ENCODE data around the gene BGLAP.

The BGLAP gene

DNA sequence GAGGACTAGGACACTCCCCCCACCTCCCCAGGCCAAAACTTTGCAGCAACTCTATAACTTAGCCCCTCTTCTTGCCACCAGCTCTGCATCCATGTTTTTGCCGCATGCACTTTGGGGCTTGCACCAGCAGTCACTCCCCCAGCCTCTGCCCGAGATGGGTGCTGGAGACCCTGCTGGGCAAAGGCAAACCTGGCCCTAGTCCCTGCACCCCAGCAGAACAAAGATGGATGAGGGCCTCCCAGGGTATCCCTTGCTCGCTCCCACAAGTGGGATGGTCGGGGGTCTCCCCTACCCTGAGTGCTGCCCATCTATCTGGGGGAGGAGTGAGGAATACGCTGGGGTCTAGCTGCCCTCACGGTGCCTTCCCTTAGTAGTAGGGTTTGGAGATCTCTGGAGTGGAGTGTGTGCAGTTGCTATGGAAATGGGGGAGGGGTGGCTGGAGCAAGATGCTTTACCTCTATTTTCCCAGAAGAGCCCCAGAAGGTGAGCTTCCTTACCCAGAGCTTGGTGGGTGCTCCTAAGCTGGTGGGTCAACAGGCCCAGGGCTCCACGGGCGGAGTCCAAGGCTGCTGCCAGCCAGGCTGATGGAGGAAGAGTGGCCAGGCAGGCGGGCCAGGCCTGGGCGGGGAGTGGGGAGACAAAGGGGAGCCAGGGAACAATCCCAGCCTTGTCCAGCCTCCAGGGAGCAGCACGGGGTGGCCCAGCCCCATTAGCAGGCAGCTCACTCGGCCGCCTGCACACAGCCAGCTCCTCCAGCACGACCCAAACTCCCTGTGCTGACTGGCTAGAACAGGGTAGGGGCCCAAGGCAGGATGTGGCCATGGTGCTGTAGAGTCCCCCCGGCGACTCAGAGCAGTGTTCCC, 5.7 kb downstream of the BGLAP start, which contains the start of gene PAQR6:
Gene PAQR6 (minus strand): TSS at position 597 of the 863 bp plus-strand sequence. CDS start 1,325 bp downstream, outside the sequence.
- Histone ChIP-seq H4K20me1 (ENCODE audit: insufficient read depth, low read length) (peaks cover 4% of the 10 kb centered on the region; the same call in 1 of the 2 replicates), H3K27ac (ENCODE audit: low read length) (no peak within 1 kb of the TSS), H3K4me2 (ENCODE audit: low read length) (no peak within 1 kb of the TSS), H2AFZ (ENCODE audit: low read depth, low read length) (no peak within 1 kb of the TSS), H3K36me3 (replicated peaks; ENCODE audit: low read depth, low read length) (peaks cover 22% of the 10 kb centered on the region), H3K9ac (ENCODE audit: low read length) (no peak within 1 kb of the TSS), H3K4me1 (ENCODE audit: low read length) (no peaks in the 10 kb centered on the region), H3K9me3 (ENCODE audit: insufficient read depth, low read length) (no peaks in the 10 kb centered on the region), H3K79me2 (ENCODE audit: low read length) (no peaks in the 10 kb centered on the region), H3K27me3 (ENCODE audit: low read depth, low read length) (no peaks in the 10 kb centered on the region), H3K4me3 (ENCODE audit: low read length) (no peak within 1 kb of the TSS)
- TF ChIP-seq EZH2phosphoT487 (IDR thresholded peaks at IDR 0.05; ENCODE audit: low read depth): no peak
- TF ChIP-seq, protein P1, sequence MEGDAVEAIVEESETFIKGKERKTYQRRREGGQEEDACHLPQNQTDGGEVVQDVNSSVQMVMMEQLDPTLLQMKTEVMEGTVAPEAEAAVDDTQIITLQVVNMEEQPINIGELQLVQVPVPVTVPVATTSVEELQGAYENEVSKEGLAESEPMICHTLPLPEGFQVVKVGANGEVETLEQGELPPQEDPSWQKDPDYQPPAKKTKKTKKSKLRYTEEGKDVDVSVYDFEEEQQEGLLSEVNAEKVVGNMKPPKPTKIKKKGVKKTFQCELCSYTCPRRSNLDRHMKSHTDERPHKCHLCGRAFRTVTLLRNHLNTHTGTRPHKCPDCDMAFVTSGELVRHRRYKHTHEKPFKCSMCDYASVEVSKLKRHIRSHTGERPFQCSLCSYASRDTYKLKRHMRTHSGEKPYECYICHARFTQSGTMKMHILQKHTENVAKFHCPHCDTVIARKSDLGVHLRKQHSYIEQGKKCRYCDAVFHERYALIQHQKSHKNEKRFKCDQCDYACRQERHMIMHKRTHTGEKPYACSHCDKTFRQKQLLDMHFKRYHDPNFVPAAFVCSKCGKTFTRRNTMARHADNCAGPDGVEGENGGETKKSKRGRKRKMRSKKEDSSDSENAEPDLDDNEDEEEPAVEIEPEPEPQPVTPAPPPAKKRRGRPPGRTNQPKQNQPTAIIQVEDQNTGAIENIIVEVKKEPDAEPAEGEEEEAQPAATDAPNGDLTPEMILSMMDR (IDR thresholded peaks at IDR 0.05; ENCODE audit: low read depth, low read length): no peak

DNA sequence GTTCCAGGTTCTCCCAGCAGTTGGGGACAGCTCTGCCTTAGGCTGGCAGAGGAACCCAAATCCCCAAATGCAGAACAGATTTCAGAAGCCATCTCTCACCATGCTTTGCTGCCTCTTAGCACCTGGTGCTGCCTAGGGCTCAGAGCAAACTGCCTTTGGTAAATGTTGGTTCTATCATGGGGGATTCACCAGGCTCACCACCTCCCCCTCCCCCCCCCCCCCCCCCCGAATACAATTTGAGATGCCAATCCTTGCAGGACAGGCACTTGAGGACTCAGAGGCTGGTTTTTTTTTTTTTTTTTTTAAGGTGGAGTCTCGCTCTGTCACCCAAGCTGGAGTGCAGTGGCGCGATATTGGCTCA, 6.3 kb downstream of the BGLAP start:
- H3K79me2 ChIP-seq (ENCODE audit: low read length): no peaks in the 10 kb centered on the region
- H3K36me3 ChIP-seq (replicated peaks; ENCODE audit: low read depth, low read length): peaks cover 28% of the 10 kb centered on the region
- no peaks in the 10 kb centered on the region for H3K27me3 ChIP-seq (ENCODE audit: low read depth, low read length)
- H3K4me1 ChIP-seq (ENCODE audit: low read length): no peaks in the 10 kb centered on the region
- H3K4me3 ChIP-seq (ENCODE audit: low read length): no peak overlapping the region
- no peak overlapping the region for H3K4me2 ChIP-seq (ENCODE audit: low read length)
- H4K20me1 ChIP-seq (ENCODE audit: insufficient read depth, low read length): peaks cover 4% of the 10 kb centered on the region; the same call in 1 of the 2 replicates
- TF ChIP-seq, protein P1 (IDR thresholded peaks at IDR 0.05; ENCODE audit: low read depth, low read length): no peak
- no peak for TF ChIP-seq EZH2phosphoT487 (IDR thresholded peaks at IDR 0.05; ENCODE audit: low read depth)
- no peak overlapping the region for H3K9ac ChIP-seq (ENCODE audit: low read length)
- no peaks in the 10 kb centered on the region for H3K9me3 ChIP-seq (ENCODE audit: insufficient read depth, low read length)
- H3K27ac ChIP-seq (ENCODE audit: low read length): no peak overlapping the region
- no peak overlapping the region for H2AFZ ChIP-seq (ENCODE audit: low read depth, low read length)

DNA sequence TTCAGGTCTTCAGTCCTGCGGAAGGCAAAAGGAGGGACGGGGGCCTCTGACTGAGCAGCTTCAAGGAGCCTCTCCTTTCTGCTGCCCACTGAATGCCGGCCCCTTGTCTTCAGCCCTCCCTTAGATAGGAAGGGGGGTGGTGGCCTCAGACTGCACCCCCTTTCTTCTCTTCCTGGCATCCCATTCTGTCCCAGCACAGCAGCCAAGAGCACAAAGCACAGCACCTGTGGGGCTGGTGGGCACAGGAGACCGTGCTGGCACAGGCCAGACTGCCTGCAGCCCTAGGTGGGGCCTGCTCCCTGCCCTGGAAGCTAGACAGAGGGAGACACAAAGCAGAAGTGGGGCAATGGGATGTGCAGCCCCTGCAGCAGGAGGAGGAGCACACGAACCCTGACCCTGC, 7.6 kb downstream of the BGLAP start:
- no peaks in the 10 kb centered on the region for H3K9me3 ChIP-seq (ENCODE audit: insufficient read depth, low read length)
- no peak overlapping the region for H2AFZ ChIP-seq (ENCODE audit: low read depth, low read length)
- no peak overlapping the region for H3K9ac ChIP-seq (ENCODE audit: low read length)
- no peak overlapping the region for H3K4me2 ChIP-seq (ENCODE audit: low read length)
- no peaks in the 10 kb centered on the region for H3K4me1 ChIP-seq (ENCODE audit: low read length)
- peaks cover 37% of the 10 kb centered on the region for H3K36me3 ChIP-seq (replicated peaks; ENCODE audit: low read depth, low read length)
- H3K27ac ChIP-seq (ENCODE audit: low read length): no peak overlapping the region
- H3K79me2 ChIP-seq (ENCODE audit: low read length): no peaks in the 10 kb centered on the region
- H4K20me1 ChIP-seq (ENCODE audit: insufficient read depth, low read length): peaks cover 4% of the 10 kb centered on the region; the same call in 1 of the 2 replicates
- H3K4me3 ChIP-seq (ENCODE audit: low read length): no peak overlapping the region
- TF ChIP-seq, protein P1 (IDR thresholded peaks at IDR 0.05; ENCODE audit: low read depth, low read length): no peak
- no peak for TF ChIP-seq EZH2phosphoT487 (IDR thresholded peaks at IDR 0.05; ENCODE audit: low read depth)
- no peaks in the 10 kb centered on the region for H3K27me3 ChIP-seq (ENCODE audit: low read depth, low read length)

DNA sequence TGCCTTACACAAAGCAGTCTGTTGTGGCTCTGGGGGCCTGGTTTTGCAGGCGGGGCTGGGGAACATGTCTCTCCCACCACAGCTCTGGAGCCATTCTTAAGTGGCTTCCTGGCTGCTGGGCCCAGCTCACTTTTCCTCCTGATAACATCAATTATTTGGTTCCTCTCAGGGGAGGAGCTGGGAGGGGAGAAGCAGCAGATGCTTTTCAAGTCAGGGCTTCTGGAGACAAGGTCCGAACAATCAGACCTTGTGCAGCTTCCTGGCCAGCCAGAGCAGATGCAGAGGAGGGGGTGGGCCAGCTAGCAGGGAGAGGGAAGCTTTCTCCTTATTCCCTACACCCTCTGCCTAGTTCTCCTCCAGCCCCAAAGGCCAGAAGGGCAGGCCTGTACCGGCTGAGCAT, 9.5 kb downstream of the BGLAP start:
- no peak overlapping the region for H3K9ac ChIP-seq (ENCODE audit: low read length)
- H3K27me3 ChIP-seq (ENCODE audit: low read depth, low read length): no peaks in the 10 kb centered on the region
- H3K9me3 ChIP-seq (ENCODE audit: insufficient read depth, low read length): no peaks in the 10 kb centered on the region
- H3K27ac ChIP-seq (ENCODE audit: low read length): no peak overlapping the region
- peaks cover 47% of the 10 kb centered on the region for H3K36me3 ChIP-seq (replicated peaks; ENCODE audit: low read depth, low read length)
- H4K20me1 ChIP-seq (ENCODE audit: insufficient read depth, low read length): peaks cover 4% of the 10 kb centered on the region; the same call in 1 of the 2 replicates
- H3K4me1 ChIP-seq (ENCODE audit: low read length): no peaks in the 10 kb centered on the region
- TF ChIP-seq, protein P1 (IDR thresholded peaks at IDR 0.05; ENCODE audit: low read depth, low read length): no peak
- no peak for TF ChIP-seq EZH2phosphoT487 (IDR thresholded peaks at IDR 0.05; ENCODE audit: low read depth)
- no peak overlapping the region for H2AFZ ChIP-seq (ENCODE audit: low read depth, low read length)
- no peaks in the 10 kb centered on the region for H3K79me2 ChIP-seq (ENCODE audit: low read length)
- no peak overlapping the region for H3K4me3 ChIP-seq (ENCODE audit: low read length)
- no peak overlapping the region for H3K4me2 ChIP-seq (ENCODE audit: low read length)

Measured in OCI-LY3 (cell line).